Activated CD8-positive, alpha-beta memory T cell treated with anti-CD3 and anti-CD28 coated beads, Interleukin-2, amount 10 ng/mL, durations not matched to agents 7 days and 5 days (primary cell): ENCODE data around the gene EPN2. TPM values are rescaled to one million over a fixed set of nuclear protein-coding genes. Genes with fewer than 3 reads are reported as not detected.

Experiments used
- ATAC-seq: fragments of 150-1000 bp; cut with Tn5 transposase; one replicate; pipeline ENCODE4 v1.10.0; 2021; ENCODE audit warnings: moderate library complexity
- CTCF ChIA-PET: fragments of 350-600 bp; sonication (Branson Sonifier 250); formaldehyde crosslinking; loops from one replicate; lab custom pipeline; 2021; ENCODE audit warnings: antibody characterized with exemption; lab: Charles Lee
- DNase-seq: peaks from one replicate; pipeline ENCODE4 v3.0.0-alpha.2; 2020
- H3K27ac Mint-ChIP-seq: one replicate; pipeline ENCODE4 v1.8.0; 2021; ENCODE audit warnings: mild to moderate bottlenecking, mixed read lengths
- H3K27me3 Mint-ChIP-seq: one replicate; pipeline ENCODE4 v1.8.0; 2021; ENCODE audit warnings: mixed read lengths
- H3K36me3 Mint-ChIP-seq: one replicate; pipeline ENCODE4 v1.8.0; 2021; ENCODE audit warnings: mild to moderate bottlenecking, mixed read lengths
- H3K4me1 Mint-ChIP-seq: one replicate; pipeline ENCODE4 v1.8.0; 2021; ENCODE audit warnings: mixed read lengths
- H3K4me3 Mint-ChIP-seq: one replicate; pipeline ENCODE4 v1.8.0; 2021; ENCODE audit warnings: mild to moderate bottlenecking, moderate library complexity, mixed read lengths
- H3K9me3 Mint-ChIP-seq: one replicate; pipeline ENCODE4 v1.8.0; 2022; ENCODE audit warnings: low read depth, mixed read lengths
- total RNA-seq, 2 experiments: library from RNA; stranded (reverse); gene quantifications; one replicate each; pipeline ENCODE4 v1.2.3, GENCODE V29; 2021

The EPN2 gene
- total RNA-seq, 2 experiments from 2014 or later: 2.9 to 15.3 TPM

DNA sequence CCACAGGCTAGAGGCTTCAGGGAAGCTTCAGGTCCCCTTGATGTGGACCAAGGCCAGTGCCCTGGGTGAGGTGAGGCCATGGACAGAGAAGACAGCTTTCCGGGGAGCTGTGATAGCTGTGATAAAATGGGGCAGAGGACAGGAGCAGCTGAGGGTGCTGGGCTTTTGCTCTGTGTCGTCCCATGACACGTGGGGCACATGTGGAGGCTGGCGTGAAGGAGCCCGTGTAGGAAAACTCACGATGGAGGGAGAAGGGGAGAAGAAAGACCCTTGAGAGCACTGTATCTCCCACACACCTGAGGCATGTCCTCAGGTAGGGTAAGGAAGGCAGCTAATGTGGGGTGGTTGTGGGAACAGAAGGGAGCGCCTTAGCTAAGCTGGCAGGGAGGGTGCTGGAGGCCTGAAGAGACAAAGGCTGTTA is 104.1 kb downstream of the EPN2 start:
- no peak for ATAC-seq
- Mint-ChIP-seq H3K27me3 (peaks cover 2% of the 10 kb centered on the region), H3K27ac (no peak overlapping the region), H3K9me3 (no peaks in the 10 kb centered on the region), H3K36me3 (no peaks in the 10 kb centered on the region), H3K4me1 (no peaks in the 10 kb centered on the region), H3K4me3 (no peak overlapping the region)
- no peak for DNase-seq
- CTCF ChIA-PET: no interaction called here

DNA sequence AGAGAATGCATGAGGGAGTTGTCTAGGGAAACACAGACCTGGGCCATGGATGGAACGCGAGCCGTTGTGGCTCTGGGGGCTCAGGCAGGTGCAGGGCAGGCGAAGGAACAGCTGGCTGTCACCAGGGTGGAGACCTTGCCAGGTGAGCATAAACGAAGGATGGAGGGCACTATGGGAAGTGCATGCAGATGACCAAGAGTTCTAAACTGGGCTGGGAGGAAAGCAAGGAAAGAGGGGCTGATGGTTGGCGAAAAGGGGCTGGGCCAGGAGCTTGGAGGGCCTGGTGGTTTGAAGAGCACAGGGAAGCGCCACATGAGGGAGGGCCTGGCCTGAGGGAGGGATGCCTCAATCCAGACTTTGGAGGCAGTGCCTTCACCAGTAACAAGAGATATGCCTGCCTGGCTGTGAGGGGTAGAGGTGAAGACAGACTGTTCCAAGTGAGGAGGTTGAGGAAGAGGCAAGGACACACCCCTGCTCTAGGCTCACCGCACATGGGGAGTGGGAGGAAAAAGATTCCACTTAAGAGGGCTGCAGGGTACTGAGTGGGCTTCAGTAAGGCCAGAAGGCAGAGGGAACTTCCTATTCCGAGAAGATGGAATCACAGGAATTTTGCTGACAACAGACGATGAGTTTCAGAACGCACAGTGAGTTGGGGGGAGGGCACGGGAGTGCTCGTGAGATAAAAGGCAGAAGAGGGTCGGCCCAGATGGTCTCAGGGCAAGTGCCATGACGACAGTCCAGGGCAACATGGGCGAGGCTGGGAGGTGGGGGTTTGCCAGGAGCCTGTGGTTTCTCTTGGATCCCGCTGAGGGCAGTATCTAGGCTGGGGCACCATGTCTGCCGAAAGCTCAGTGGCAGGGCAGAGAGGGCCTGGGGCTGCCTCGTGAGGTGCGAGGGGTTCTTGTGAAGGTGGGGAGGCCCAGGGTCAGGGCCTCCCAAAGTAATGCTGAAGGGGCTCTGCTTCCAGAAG is 104.8 kb downstream of the EPN2 start:
- ATAC-seq: no peak
- no peaks in the 10 kb centered on the region for H3K4me1 Mint-ChIP-seq
- no peak overlapping the region for H3K27ac Mint-ChIP-seq
- H3K36me3 Mint-ChIP-seq: no peaks in the 10 kb centered on the region
- no peaks in the 10 kb centered on the region for H3K9me3 Mint-ChIP-seq
- CTCF ChIA-PET: no interaction called here
- no peak for DNase-seq
- no peak overlapping the region for H3K4me3 Mint-ChIP-seq
- peaks cover 2% of the 10 kb centered on the region for H3K27me3 Mint-ChIP-seq

DNA sequence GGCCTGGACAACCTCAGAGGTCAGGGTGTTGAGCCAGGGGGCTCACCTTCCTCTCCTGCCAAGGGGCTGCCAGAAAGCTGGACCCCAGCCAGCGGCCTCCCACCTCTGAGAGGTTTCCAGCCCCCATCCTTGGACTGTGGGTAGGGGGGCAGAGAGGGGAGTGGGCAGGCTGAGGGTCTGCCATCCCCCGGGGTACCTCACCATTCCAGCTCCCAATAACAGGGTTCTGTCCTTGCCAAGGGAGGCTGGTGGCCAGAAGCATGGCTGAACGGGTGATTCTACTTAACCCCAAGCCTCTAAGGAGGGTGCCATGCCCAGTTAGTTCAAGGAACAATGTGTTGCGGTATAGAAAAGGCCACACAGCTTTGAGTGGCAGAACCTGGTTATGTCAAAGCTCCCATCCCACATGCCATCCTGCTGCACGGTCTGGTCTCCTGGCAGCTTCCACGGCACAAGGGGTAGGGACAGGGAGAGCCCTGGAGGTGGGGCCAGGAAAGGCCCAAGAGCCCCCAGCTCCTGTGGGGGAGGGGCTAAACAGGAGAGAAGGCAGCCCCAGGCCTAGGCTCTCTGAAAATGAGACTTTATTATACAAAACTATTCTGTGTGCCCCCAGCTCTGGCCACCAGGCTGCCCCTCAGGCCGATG is 105.6 kb downstream of the EPN2 start:
- H3K4me3 Mint-ChIP-seq: no peak overlapping the region
- H3K4me1 Mint-ChIP-seq: no peaks in the 10 kb centered on the region
- no peak overlapping the region for H3K27ac Mint-ChIP-seq
- ATAC-seq (no peak), DNase-seq (no peak)
- H3K27me3 Mint-ChIP-seq: peaks cover 2% of the 10 kb centered on the region
- no peaks in the 10 kb centered on the region for H3K36me3 Mint-ChIP-seq
- CTCF ChIA-PET: no interaction called here
- H3K9me3 Mint-ChIP-seq: no peaks in the 10 kb centered on the region

DNA sequence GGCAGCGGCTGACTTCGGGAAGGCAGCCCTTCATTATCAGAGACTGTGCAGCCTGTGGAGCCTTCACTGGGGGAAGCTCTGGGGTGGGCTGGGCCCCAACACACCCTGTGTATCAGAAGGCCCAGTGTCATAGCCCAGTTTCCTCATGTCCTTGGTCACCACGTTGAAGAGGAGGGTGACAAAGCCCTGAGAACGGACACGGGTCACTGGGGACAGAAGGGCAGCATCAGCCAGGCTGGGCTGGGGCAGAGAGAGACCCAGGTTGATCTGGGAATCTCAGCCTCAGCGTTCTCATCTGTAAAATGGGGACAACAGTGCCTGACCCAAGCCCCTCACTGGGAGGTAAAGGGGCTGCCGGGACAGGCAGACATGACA is 106.1 kb downstream of the EPN2 start:
- CTCF ChIA-PET: no interaction called here
- peaks cover 2% of the 10 kb centered on the region for H3K27me3 Mint-ChIP-seq
- no peak overlapping the region for H3K27ac Mint-ChIP-seq
- ATAC-seq (no peak), DNase-seq (no peak)
- no peaks in the 10 kb centered on the region for H3K9me3 Mint-ChIP-seq
- no peak overlapping the region for H3K4me3 Mint-ChIP-seq
- no peaks in the 10 kb centered on the region for H3K36me3 Mint-ChIP-seq
- no peaks in the 10 kb centered on the region for H3K4me1 Mint-ChIP-seq

DNA sequence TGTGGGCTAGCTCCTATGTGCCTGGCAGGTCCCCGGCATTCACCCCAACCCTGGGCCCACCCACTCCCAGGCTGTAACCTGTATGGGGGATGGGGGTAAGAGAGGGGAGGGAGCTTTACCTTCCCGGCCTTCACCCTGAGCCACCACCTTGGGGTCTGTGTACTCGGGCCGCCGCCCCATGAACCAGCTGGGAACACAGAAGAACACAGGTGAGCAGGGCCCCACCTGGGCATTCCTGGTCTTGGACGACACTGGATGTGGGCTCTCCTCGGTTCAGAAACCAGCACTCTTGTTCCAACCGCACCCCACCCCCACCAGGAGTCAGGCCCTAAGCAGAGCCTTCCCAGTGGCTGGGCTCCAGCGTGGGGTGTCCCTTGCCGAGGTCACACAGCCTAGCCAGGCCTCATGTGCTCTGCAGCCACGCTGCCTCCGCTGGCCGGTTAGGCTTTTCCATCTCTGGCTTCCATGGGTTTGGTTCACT is 106.5 kb downstream of the EPN2 start:
- H3K4me1 Mint-ChIP-seq: no peaks in the 10 kb centered on the region
- no peak for ATAC-seq
- no peak overlapping the region for H3K27ac Mint-ChIP-seq
- H3K27me3 Mint-ChIP-seq: peaks cover 2% of the 10 kb centered on the region
- no peak for DNase-seq
- no peak overlapping the region for H3K4me3 Mint-ChIP-seq
- CTCF ChIA-PET: interaction anchor here (1.5 kb wide), 1 partner anchor 10 kb away, joined by 3 read pairs; no protein-coding TSS in a partner anchor
- no peaks in the 10 kb centered on the region for H3K36me3 Mint-ChIP-seq
- no peaks in the 10 kb centered on the region for H3K9me3 Mint-ChIP-seq

DNA sequence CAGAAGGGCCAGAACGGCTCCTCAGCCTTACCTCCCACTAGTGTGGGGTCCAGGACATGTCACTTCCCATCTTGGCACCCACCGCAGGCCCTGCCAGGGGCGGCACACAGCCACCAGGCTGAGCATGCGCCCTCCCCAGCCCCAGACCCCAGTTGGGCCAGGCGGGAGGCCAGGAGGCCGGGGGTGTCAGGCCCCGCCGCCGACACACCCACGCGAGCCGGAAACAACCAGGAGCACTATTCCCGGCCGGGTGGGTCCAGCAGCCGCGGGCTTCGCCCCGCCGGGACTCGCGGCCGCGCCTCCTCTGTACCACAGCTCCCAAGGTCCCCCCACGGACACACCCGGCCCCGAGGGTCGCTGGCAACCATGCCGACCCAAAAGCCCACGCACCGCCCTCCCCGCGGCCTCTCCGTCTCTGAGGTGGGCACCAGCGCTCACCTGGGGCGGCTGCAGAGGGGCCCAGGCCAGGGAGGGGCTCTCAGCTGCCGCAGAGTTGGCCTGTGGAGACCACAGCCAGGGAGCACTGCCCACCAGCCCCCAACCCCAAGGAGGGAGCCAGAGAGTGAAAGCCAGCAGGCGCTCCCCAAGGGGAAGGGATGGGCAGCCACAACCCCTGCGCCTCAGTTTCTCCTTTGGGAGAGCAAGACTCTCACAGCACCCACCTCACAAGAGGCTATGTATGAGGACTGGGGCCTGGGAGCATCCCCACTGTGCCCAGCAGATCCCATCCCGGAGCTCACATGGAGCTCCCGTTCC is 107.3 kb downstream of the EPN2 start:
- no peak for ATAC-seq
- Mint-ChIP-seq H3K36me3 (no peaks in the 10 kb centered on the region), H3K4me3 (no peak overlapping the region), H3K9me3 (no peaks in the 10 kb centered on the region), H3K4me1 (no peaks in the 10 kb centered on the region), H3K27ac (no peak overlapping the region), H3K27me3 (peaks cover 2% of the 10 kb centered on the region)
- CTCF ChIA-PET: interaction anchor here (1.5 kb wide), 1 partner anchor 10 kb away, joined by 3 read pairs; no protein-coding TSS in a partner anchor
- DNase-seq: no peak

DNA sequence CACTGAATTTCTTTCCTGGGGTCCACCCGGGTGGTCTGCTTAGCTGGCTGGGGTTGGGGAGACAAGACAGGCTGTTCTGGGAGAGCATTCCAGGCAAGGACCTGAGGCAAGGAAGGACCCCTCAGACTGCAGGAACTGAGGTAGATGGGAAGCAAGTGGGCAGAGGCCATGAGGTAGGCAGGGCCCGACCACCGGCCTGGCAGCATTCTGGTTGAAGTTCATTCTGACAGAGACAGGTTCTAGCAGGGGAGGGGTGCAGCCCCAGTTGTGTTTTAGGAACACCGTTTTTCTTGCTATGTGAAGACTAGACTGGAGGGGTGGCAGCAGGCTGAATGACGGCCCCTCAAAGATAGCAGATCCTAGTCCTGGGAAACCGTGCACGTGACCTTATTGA is 107.9 kb downstream of the EPN2 start:
- no peaks in the 10 kb centered on the region for H3K36me3 Mint-ChIP-seq
- no peak overlapping the region for H3K27ac Mint-ChIP-seq
- peaks cover 2% of the 10 kb centered on the region for H3K27me3 Mint-ChIP-seq
- ATAC-seq (no peak), DNase-seq (no peak)
- no peaks in the 10 kb centered on the region for H3K9me3 Mint-ChIP-seq
- no peak overlapping the region for H3K4me3 Mint-ChIP-seq
- H3K4me1 Mint-ChIP-seq: no peaks in the 10 kb centered on the region
- CTCF ChIA-PET: interaction anchor here (1.5 kb wide), 1 partner anchor 9 kb away, joined by 3 read pairs; no protein-coding TSS in a partner anchor

DNA sequence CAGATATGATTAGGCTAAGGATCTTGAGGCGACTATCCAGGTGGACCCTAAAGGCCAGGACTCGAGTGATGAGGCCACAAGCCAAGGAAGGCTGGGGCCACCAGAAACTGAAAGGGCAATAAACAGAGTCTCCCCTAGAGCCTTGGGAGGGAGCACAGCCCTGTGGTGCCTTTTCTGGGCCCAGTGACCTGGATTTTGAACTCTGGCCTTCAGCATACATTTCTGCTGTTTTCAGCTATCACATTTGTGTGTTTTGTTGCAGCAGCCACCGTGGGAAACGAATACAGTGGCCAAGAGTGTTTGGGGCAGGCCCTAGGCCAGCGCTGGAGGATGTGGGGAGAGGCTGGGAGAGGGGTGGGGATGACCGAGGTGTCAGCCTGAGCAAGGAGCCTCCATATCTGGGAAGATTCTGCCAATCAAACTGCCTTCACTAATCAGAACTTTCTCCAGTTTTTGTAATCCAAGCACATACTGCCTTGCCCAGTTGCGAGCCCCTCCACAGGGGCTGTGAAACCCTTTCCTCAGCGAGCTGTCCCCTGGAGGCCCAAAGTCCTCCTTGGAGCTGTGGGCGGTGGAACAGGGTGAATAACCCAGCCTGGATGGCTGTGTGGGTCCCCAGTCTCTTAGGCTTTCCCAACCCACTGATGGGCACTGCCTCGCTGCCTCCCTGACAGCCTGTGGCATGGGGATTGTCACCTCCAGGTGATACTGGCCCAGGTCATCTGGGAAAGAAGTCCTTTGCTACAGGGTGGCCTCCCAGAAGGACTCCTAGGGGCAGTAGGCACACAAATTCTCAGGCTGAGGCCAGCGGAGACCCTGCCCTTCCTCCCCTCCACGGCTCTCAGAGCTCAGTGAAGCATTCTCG is 108.6 kb downstream of the EPN2 start:
- H3K27me3 Mint-ChIP-seq: peaks cover 4% of the 10 kb centered on the region
- no peak for DNase-seq
- no peak overlapping the region for H3K27ac Mint-ChIP-seq
- no peak overlapping the region for H3K4me3 Mint-ChIP-seq
- H3K9me3 Mint-ChIP-seq: no peaks in the 10 kb centered on the region
- H3K4me1 Mint-ChIP-seq: no peaks in the 10 kb centered on the region
- CTCF ChIA-PET: interaction anchor here (1.5 kb wide), 1 partner anchor 8 kb away, joined by 3 read pairs; no protein-coding TSS in a partner anchor
- no peak for ATAC-seq
- H3K36me3 Mint-ChIP-seq: no peaks in the 10 kb centered on the region

DNA sequence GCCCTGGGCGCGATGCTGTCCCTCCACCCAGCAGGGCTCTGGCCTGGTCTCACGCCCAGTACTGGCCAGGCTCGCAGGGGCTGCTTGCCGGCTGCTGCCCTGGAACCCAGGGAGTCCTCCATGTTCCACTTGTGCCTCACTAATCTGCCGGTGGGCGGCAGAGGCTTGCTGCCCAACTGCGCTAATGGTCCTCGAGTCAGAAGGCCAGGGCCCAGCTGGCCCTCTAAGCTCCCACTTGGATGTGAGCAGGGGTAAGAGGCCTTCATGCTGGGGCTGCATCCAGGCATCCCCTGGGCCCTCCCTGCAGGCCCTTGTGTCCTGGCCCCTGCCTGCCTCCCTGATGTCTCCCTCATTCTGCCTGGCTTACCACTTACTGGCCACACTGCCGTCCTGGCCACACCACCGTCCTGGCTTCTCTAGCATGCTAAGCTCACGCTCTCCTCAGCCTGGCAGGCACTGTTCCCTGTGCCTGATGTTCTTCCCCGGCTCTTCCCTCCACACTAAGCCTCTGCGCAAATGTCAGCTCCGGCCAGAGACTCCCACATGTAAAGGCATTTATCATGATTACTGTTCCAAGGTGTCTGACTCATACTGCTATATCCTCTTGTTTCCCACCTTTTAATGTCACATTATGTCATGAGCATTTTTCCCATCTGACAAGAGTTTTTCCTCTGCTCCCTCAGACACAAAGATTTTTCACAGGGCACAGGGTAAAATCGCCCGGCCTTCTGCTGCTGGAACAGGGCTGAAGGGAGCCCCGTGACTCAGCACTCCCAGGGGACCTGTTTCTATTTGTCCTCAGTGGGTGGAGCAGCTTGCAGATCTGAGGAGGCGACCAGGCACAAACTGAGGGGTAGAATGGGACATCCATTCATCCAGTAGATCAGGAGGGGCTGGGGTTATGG is 109.4 kb downstream of the EPN2 start:
- ATAC-seq: no peak
- DNase-seq: no peak
- CTCF ChIA-PET: no interaction called here
- H3K36me3 Mint-ChIP-seq: no peaks in the 10 kb centered on the region
- H3K27me3 Mint-ChIP-seq: peaks cover 9% of the 10 kb centered on the region
- H3K9me3 Mint-ChIP-seq: no peaks in the 10 kb centered on the region
- H3K4me3 Mint-ChIP-seq: no peak overlapping the region
- no peak overlapping the region for H3K27ac Mint-ChIP-seq
- H3K4me1 Mint-ChIP-seq: no peaks in the 10 kb centered on the region

DNA sequence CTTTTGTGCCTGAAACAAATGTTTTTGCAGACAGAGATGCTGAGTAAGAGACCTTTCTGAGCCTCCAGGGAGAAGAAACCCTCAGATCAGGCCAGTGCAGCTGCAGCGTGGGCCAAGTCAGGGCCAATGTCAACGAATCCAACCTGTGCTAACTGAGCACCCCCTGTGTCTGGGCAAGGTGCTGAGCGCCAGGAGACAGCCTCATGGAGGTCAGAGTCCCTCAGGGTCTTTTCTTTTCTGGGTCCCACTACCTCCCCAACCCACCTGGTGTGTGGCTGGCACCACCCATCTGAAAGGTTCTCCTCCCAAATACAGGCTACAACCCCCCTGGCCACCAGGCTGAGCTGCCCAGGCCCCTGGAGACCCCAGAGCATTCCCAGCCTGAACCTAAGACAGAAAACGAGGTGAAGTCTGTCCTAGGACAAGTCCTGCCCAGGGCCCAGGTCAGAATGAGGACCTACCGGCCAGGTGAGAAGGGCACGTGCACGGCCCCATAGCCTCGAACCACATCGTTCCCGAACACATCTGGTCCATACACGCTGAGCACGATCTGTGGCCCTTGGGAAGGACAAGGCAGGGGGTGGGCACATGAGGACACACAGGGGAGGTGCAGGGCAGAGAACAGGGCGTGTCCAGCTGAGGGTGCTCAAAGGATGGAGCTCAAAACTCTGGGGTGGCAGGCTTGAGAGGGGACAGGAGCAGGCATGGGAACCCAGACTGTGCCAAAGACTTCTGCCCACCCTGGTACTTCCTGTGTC is 110.3 kb downstream of the EPN2 start:
- Mint-ChIP-seq H3K27me3 (peaks cover 11% of the 10 kb centered on the region), H3K9me3 (no peaks in the 10 kb centered on the region), H3K27ac (no peak overlapping the region), H3K4me1 (no peaks in the 10 kb centered on the region), H3K36me3 (no peaks in the 10 kb centered on the region), H3K4me3 (no peak overlapping the region)
- ATAC-seq: no peak
- no peak for DNase-seq
- CTCF ChIA-PET: no interaction called here

DNA sequence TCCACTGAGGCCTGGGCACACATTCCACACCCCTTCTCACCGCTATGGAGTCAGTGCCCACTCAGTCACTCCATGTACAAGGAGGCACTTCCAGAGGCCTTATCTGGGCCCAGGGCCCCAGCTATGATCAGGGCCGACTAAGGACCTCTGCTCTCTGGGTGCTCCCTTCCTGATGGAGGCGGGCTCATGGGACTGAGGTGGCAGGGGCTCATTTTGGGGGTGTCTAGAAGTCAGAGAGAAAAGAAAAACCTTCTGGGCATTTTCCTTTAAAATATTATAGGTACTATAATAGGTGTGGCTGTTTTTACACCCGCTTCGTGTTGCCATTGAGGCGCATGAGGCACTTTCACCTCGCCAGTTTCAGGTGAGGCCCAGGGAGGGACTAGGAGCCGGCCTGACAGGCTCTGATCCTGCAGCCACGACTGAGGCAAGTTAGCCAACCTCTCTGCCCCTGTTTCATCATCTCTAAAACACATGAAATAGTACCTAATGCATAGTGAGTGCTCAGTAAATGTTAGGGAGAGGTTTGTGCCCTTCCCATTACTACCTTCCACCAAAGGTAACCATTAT is 111.0 kb downstream of the EPN2 start:
- H3K4me3 Mint-ChIP-seq: no peak overlapping the region
- H3K36me3 Mint-ChIP-seq: no peaks in the 10 kb centered on the region
- no peak overlapping the region for H3K27ac Mint-ChIP-seq
- DNase-seq (no peak), ATAC-seq (no peak)
- no peaks in the 10 kb centered on the region for H3K9me3 Mint-ChIP-seq
- no peaks in the 10 kb centered on the region for H3K4me1 Mint-ChIP-seq
- CTCF ChIA-PET: no interaction called here
- H3K27me3 Mint-ChIP-seq: peaks cover 11% of the 10 kb centered on the region
